ENCODE data around the gene COL26A1. TPM values are rescaled to one million over a fixed set of nuclear protein-coding genes. Genes with fewer than 3 reads are reported as not detected.

The COL26A1 gene
- total and polyA plus RNA-seq, 4 donors = 0.05 to 4.7 (median 0.28) TPM

GRCh38 chr7:101578552-101578951 lies 215.9 kb downstream of the COL26A1 start:
- H3K4me3 ChIP-seq = no peak overlapping the region
- H3K9me3 ChIP-seq (ENCODE audit: control insufficient read depth in 4 of 4, insufficient read depth in 3 of 4, low read length in 3 of 4) = peaks cover 0 to 9% (median 0%) of the 10 kb centered on the region in 4 donors
- no peak for TF ChIP-seq CTCF (IDR thresholded peaks at IDR 0.05; ENCODE audit: control extremely low read depth, extremely low read depth)
- DNase-seq = no peak
- no peak overlapping the region for H3K27ac ChIP-seq (ENCODE audit: low read depth in 1 of 2, low read length in 1 of 2)
- WGBS, 2 donors = 6 to 39% methylated on average over 1 of the region's 1 CpG
- no peaks in the 10 kb centered on the region for H3K4me1 ChIP-seq (ENCODE audit: control insufficient read depth in 5 of 5, insufficient read depth in 5 of 5, low read length in 5 of 5)
- no peak overlapping the region for H3K9ac ChIP-seq (ENCODE audit: insufficient read depth in 1 of 2, low read length in 2 of 2)
- no peaks in the 10 kb centered on the region for H3K36me3 ChIP-seq (ENCODE audit: control insufficient read depth in 4 of 4, insufficient read depth in 4 of 4, low read length in 4 of 4)
- no peaks in the 10 kb centered on the region for H3K27me3 ChIP-seq (ENCODE audit: control insufficient read depth in 3 of 3, insufficient read depth in 3 of 3, low read length in 2 of 3)
- ATAC-seq (ENCODE audit: insufficient read depth, low FRiP score) = no peak

- no peak for DNase-seq
- no peak overlapping the region for H3K4me3 ChIP-seq
- no peaks in the 10 kb centered on the region for H3K27me3 ChIP-seq (ENCODE audit: control insufficient read depth in 3 of 3, insufficient read depth in 3 of 3, low read length in 2 of 3)
- no peak overlapping the region for H3K9ac ChIP-seq (ENCODE audit: insufficient read depth in 1 of 2, low read length in 2 of 2)
- 88 to 93% methylated on average over 7 of the region's 7 CpGs for WGBS, 2 donors
- no peaks in the 10 kb centered on the region for H3K4me1 ChIP-seq (ENCODE audit: control insufficient read depth in 5 of 5, insufficient read depth in 5 of 5, low read length in 5 of 5)
- ATAC-seq (ENCODE audit: insufficient read depth, low FRiP score) = no peak
- peaks cover 0 to 9% (median 0%) of the 10 kb centered on the region in 4 donors for H3K9me3 ChIP-seq (ENCODE audit: control insufficient read depth in 4 of 4, insufficient read depth in 3 of 4, low read length in 3 of 4)
- no peaks in the 10 kb centered on the region for H3K36me3 ChIP-seq (ENCODE audit: control insufficient read depth in 4 of 4, insufficient read depth in 4 of 4, low read length in 4 of 4)
- no peak overlapping the region for H3K27ac ChIP-seq (ENCODE audit: low read depth in 1 of 2, low read length in 1 of 2)
- TF ChIP-seq CTCF (IDR thresholded peaks at IDR 0.05; ENCODE audit: control extremely low read depth, extremely low read depth) = no peak
These were observed 217.9 kb downstream of the COL26A1 start for GRCh38 chr7:101580596-101580995.

- no peak for TF ChIP-seq CTCF (IDR thresholded peaks at IDR 0.05; ENCODE audit: control extremely low read depth, extremely low read depth)
- Histone ChIP-seq H3K9ac (ENCODE audit: insufficient read depth in 1 of 2, low read length in 2 of 2) (no peak overlapping the region), H3K4me3 (no peak overlapping the region), H3K27me3 (ENCODE audit: control insufficient read depth in 3 of 3, insufficient read depth in 3 of 3, low read length in 2 of 3) (no peaks in the 10 kb centered on the region), H3K27ac (ENCODE audit: low read depth in 1 of 2, low read length in 1 of 2) (no peak overlapping the region), H3K4me1 (ENCODE audit: control insufficient read depth in 5 of 5, insufficient read depth in 5 of 5, low read length in 5 of 5) (no peaks in the 10 kb centered on the region), H3K36me3 (ENCODE audit: control insufficient read depth in 4 of 4, insufficient read depth in 4 of 4, low read length in 4 of 4) (no peaks in the 10 kb centered on the region), H3K9me3 (ENCODE audit: control insufficient read depth in 4 of 4, insufficient read depth in 3 of 4, low read length in 3 of 4) (peaks cover 0 to 9% (median 0%) of the 10 kb centered on the region in 4 donors)
- 70 to 82% methylated on average over 10 of the region's 10 CpGs for WGBS, 2 donors
- ATAC-seq (ENCODE audit: insufficient read depth, low FRiP score) (no peak), DNase-seq (no peak)
These were observed 219.2 kb downstream of the COL26A1 start for GRCh38 chr7:101581891-101582290.

- H3K27ac ChIP-seq (ENCODE audit: low read depth in 1 of 2, low read length in 1 of 2) = no peak overlapping the region
- H3K9me3 ChIP-seq (ENCODE audit: control insufficient read depth in 4 of 4, insufficient read depth in 3 of 4, low read length in 3 of 4) = peaks cover 0 to 7% (median 0%) of the 10 kb centered on the region in 4 donors
- H3K4me3 ChIP-seq = no peak overlapping the region
- ATAC-seq (ENCODE audit: insufficient read depth, low FRiP score) = no peak
- no peak overlapping the region for H3K9ac ChIP-seq (ENCODE audit: insufficient read depth in 1 of 2, low read length in 2 of 2)
- H3K36me3 ChIP-seq (ENCODE audit: control insufficient read depth in 4 of 4, insufficient read depth in 4 of 4, low read length in 4 of 4) = no peaks in the 10 kb centered on the region
- TF ChIP-seq CTCF (IDR thresholded peaks at IDR 0.05; ENCODE audit: control extremely low read depth, extremely low read depth) = no peak
- 92 to 98% methylated on average over 3 of the region's 3 CpGs for WGBS, 2 donors
- no peak for DNase-seq
- H3K27me3 ChIP-seq (ENCODE audit: control insufficient read depth in 3 of 3, insufficient read depth in 3 of 3, low read length in 2 of 3) = no peaks in the 10 kb centered on the region
- no peaks in the 10 kb centered on the region for H3K4me1 ChIP-seq (ENCODE audit: control insufficient read depth in 5 of 5, insufficient read depth in 5 of 5, low read length in 5 of 5)
These were observed 220.3 kb downstream of the COL26A1 start for GRCh38 chr7:101582971-101583370.
